Fibroblast of the aortic adventitia (primary cell): ENCODE measurements around the gene TECR. TPM values are rescaled to one million over a fixed set of nuclear protein-coding genes. Genes with fewer than 3 reads are reported as not detected.
A peak's percentile ranks its signal among the peaks of the same experiment; 100 is the strongest.

Experiments
- DNase-seq: peaks from one replicate; pipeline ENCODE4 v3.0.0-alpha.2; 2010; ENCODE audit warnings: low read depth
- H3K4me3 ChIP-seq: 2 replicates; pipeline ENCODE4 v1.5.1; 2011; ENCODE audit warnings: low read depth, mild to moderate bottlenecking, control low read depth, low read length, moderate library complexity
- total RNA-seq: library from RNA; depleted of rRNA; stranded (reverse); fragments of >200 nt; gene quantifications from 2 replicates; pipeline ENCODE4 v1.2.3, GENCODE V29; 2012; ENCODE audit warnings: low replicate concordance
- TF ChIP-seq, protein P1 (sequence below): IDR thresholded peaks from 2 replicates; pipeline ENCODE4 v1.5.1; 2011; ENCODE audit warnings: mild to moderate bottlenecking, low read length, control low read depth, inconsistent platforms; ENCODE audit not compliant: insufficient read depth

TECR gene
- total RNA-seq, 1 donor = 41.8 TPM

DNA sequence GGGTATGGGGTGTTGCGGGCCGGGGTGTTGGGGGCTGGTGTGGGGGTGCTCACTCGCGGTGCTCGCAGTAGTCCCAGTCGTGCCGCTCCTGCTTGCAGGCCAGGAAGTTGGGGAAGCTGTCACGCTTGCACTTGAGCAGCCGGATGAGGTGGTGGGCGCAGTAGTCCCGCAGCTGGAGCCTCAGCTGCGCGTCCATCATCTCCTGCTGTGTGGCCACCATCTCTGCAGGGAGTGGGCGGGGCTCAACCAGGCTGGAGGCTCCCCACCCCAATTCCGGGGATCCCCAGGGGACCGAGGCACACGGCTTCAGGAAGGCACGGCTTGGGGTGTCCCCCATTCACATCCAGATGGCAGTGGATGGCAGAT lies 37.3 kb downstream of the TECR start:
- no peak overlapping the region for H3K4me3 ChIP-seq
- no peak for DNase-seq
- TF ChIP-seq, protein P1, sequence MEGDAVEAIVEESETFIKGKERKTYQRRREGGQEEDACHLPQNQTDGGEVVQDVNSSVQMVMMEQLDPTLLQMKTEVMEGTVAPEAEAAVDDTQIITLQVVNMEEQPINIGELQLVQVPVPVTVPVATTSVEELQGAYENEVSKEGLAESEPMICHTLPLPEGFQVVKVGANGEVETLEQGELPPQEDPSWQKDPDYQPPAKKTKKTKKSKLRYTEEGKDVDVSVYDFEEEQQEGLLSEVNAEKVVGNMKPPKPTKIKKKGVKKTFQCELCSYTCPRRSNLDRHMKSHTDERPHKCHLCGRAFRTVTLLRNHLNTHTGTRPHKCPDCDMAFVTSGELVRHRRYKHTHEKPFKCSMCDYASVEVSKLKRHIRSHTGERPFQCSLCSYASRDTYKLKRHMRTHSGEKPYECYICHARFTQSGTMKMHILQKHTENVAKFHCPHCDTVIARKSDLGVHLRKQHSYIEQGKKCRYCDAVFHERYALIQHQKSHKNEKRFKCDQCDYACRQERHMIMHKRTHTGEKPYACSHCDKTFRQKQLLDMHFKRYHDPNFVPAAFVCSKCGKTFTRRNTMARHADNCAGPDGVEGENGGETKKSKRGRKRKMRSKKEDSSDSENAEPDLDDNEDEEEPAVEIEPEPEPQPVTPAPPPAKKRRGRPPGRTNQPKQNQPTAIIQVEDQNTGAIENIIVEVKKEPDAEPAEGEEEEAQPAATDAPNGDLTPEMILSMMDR = no peak

DNA sequence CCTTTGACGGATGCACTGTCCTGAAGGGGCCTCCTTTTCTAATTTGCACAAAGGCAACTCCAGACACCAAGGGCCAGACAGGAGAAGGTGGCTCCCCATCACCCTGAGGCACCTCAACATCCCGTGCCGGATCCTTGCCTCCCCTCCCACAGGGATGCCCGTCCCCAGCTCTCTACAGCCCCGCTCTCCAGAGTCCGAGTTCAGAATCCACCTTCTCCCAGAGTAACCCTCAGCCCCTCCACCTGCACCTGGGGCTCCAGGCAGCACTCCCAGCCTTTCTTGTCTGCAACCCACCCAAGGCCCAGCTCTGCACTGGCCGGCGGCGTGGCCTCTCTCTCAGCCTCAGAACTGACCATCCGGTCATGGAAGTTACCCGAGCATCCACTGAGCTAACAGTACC lies 37.7 kb downstream of the TECR start:
- DNase-seq = no peak
- TF ChIP-seq, protein P1 = no peak
- no peak overlapping the region for H3K4me3 ChIP-seq

DNA sequence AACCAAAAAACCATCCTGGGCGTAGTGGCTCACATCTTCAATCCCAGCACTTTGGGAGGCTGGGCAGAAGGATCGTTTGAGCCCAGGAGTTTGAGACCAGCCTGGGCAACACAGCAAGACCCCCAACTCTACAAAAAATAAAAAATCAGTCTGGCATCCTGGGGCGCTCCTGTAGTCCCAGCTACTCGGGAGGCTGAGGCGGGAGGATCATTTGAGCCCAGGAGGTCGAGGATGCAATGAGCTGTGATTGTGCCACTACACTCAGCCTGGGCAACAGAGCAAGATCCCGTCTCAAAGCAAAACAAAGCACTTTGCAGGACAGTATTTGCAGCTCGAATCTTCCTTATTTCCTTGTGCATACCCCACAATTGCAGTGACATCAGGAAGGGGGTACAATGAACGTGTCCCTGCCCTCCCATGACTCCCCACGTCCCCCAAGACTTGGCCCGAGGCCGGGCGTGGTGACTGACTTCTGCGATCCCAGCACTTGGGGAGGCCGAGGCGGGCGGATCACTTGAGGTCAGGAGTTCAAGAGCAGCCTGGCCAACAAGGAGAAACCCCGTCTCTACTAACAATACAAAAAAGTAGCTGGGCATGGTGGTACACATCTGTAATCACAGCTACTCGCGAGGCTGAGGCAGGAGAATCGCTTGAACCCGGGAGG lies 41.6 kb downstream of the TECR start:
- TF ChIP-seq, protein P1 = no peak
- peak overlapping the region; percentile 99 for H3K4me3 ChIP-seq
- DNase-seq = no peak

DNA sequence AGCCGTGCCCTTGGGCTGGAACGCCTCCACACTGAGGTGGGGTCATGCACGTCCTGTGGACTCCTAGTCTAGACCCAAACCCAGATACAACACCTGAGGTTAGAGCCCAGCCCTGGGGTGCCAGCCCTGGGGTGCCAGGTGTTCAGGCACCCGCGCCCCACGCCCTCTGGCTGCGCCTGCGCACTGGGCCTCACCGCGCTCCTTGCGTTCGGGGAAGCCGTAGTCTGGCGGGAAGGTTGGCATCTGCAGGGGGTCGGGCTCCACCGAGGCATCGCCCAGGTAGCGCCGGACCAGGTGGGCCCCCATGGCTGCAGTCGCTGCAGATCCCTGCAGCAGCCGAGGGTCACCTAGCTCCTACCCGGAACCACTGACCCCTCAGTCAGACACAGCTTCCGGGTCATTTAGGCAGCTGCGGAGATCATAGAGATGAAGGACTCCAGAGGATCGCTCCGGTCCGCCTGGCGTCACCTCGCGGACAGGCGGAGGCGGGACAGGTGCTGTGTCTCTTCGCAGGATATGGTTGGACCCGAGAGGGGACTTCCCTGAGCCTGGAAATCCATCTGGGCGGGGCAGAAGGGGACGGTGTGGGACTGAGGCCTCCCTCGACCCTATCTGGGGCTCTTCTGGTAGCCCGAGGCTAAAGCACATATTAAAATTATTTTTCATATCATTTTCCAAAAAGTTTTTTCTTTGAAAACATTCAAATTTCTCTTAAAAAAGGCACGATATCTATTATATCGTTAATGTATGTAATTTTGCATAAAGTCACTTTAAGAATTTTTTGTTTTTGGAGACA lies 42.5 kb downstream of the TECR start, which contains the start of gene NDUFB7:
Gene NDUFB7, minus strand, starts transcription at position 372 of the 796 bp plus-strand sequence. Its CDS starts 66 bp downstream, at position 306.
- TF ChIP-seq, protein P1 = peak; percentile 57
- DNase-seq = peak; percentile 94
- H3K4me3 ChIP-seq = peak within 1 kb of the TSS; percentile 99

DNA sequence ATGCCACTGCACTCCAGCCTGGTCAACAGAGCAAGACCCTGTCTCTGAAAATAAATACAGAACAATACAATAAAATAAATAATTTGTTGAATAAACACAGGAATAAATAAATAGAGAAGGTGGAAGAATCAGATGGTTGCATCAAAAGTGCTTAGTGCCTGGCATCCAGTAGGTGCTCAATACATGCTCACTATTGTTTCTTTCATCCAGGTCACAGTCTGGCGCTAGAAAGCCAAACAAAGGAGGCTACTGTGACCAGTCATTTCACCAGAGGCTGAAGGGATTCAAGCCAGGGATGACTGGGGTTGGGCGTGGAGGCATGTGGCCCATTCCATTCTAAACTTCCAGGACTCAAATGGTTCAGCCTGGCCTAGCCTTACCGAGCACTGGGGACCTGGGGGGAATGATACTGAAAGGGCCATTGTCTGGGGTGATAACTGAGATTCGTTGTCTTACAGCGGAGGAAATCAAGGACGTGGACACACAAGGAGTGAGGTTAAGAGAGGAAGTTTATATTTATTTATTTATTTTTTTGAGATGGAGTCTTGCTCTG lies 46.1 kb downstream of the TECR start:
- no peak for DNase-seq
- TF ChIP-seq, protein P1 = no peak
- no peak overlapping the region for H3K4me3 ChIP-seq

DNA sequence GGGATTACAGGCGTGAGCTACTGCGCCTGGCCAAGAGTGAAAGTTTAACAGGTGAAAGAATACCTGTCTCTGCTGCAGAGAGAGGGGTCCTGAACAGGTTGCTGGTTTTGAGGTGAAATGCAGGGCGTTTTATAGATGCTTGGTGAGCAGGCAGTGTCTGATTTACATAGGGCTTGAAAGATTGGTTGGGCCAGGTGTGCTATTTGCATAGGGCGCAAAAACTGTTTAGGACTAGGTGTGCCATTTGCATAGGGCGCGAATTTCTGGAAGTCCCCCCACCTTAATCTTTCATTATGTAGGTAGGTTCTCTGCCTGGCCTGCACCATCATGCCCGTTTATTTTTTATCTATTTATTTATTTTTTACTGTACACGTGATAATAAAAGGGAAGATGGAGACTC lies 47.0 kb downstream of the TECR start:
- TF ChIP-seq, protein P1 = no peak
- DNase-seq = no peak
- no peak overlapping the region for H3K4me3 ChIP-seq
